OCI-LY7 (cell line): ENCODE results near the gene RPL26. TPM values are rescaled to one million over a fixed set of nuclear protein-coding genes. Genes with fewer than 3 reads are reported as not detected.

Source experiments
- BruUV-seq: library from RNA; stranded (reverse); fragments of 400-500 nt; replicated peaks from 2 replicates; lab custom pipeline; 2021; lab: Mats Ljungman, UMichigan
- CTCF ChIA-PET: fragments of 300-600 bp; sonication (Branson Sonifier 250); formaldehyde crosslinking; loops from one replicate; lab custom pipeline; 2022; ENCODE audit warnings: antibody characterized with exemption; ENCODE audit not compliant: unreplicated experiment; lab: Charles Lee
- POLR2A ChIA-PET: fragments of 300-600 bp; sonication (Branson Sonifier 250); formaldehyde crosslinking; loops from one replicate; lab custom pipeline; 2022; ENCODE audit warnings: antibody characterized with exemption; lab: Charles Lee
- DNase-seq: peaks from one replicate; pipeline ENCODE4 v3.0.0-alpha.2; 2015; ENCODE audit warnings: low spot score
- H2AFZ ChIP-seq: fragments of 200-600 bp; sonication (generic), shearing (Covaris generic); 2 replicates; pipeline ENCODE4 v1.6.1; 2014; ENCODE audit warnings: mild to moderate bottlenecking, antibody characterized with exemption, low read length, moderate library complexity
- H3K27ac ChIP-seq: fragments of 200-600 bp; sonication (generic); 2 replicates; pipeline ENCODE4 v1.5.1; 2014; ENCODE audit warnings: mixed run types, low read depth, mild to moderate bottlenecking, moderate library complexity, low read length, inconsistent platforms; ENCODE audit not compliant: poor library complexity, severe bottlenecking
- H3K36me3 ChIP-seq: fragments of 200-600 bp; sonication (generic); 2 replicates; pipeline ENCODE4 v1.6.1; 2014; ENCODE audit warnings: mild to moderate bottlenecking, antibody characterized with exemption, low read length, moderate library complexity, mixed read lengths; ENCODE audit not compliant: insufficient read depth
- H3K4me1 ChIP-seq: fragments of 200-600 bp; sonication (generic); 2 replicates; pipeline ENCODE4 v1.5.1; 2014; ENCODE audit warnings: mild to moderate bottlenecking, low read length; ENCODE audit not compliant: insufficient read depth, poor library complexity, severe bottlenecking
- H3K4me2 ChIP-seq: fragments of 200-600 bp; sonication (generic); 2 replicates; pipeline ENCODE4 v1.6.1; 2014; ENCODE audit warnings: mild to moderate bottlenecking, low read length
- H3K4me3 ChIP-seq: fragments of 200-600 bp; sonication (generic); 2 replicates; pipeline ENCODE4 v1.5.1; 2014; ENCODE audit warnings: mild to moderate bottlenecking, low read depth, low read length; ENCODE audit not compliant: poor library complexity, severe bottlenecking
- H3K79me2 ChIP-seq: fragments of 200-600 bp; sonication (generic); 2 replicates; pipeline ENCODE4 v1.6.1; 2016; ENCODE audit warnings: low read depth, mild to moderate bottlenecking, low read length, moderate library complexity, mixed read lengths; ENCODE audit not compliant: insufficient read depth
- H3K9me2 ChIP-seq: fragments of 200-600 bp; sonication (generic); 2 replicates; pipeline ENCODE4 v1.6.1; 2016; ENCODE audit warnings: mild to moderate bottlenecking, low read length, mixed read lengths; ENCODE audit not compliant: insufficient read depth
- H3K9me3 ChIP-seq: fragments of 200-600 bp; sonication (generic); 2 replicates; pipeline ENCODE4 v1.6.1; 2014; ENCODE audit warnings: mild to moderate bottlenecking, mixed run types, low read length, mixed read lengths
- H4K20me1 ChIP-seq: fragments of 200-600 bp; sonication (generic); 2 replicates; pipeline ENCODE4 v1.6.1; 2014; ENCODE audit warnings: mild to moderate bottlenecking, antibody characterized with exemption, low read length, moderate library complexity, mixed read lengths; ENCODE audit not compliant: insufficient read depth
- CTCF ChIP-seq: fragments of 200-600 bp; sonication (generic); conservative IDR thresholded peaks from 2 replicates; pipeline ENCODE4 v1.5.1; 2014; ENCODE audit warnings: mild to moderate bottlenecking, antibody characterized with exemption, low read length, moderate library complexity, mixed read lengths
- EZH2phosphoT487 ChIP-seq: fragments of 200-600 bp; sonication (generic); IDR thresholded peaks from 2 replicates; pipeline ENCODE4 v1.6.1; 2018; ENCODE audit warnings: low read depth, borderline replicate concordance, mild to moderate bottlenecking, mixed run types, antibody characterized with exemption, low read length, moderate library complexity, mixed read lengths
- intact Hi-C: fragments of 100-400 bp; cut with micrococcal nuclease; formaldehyde crosslinking; loops from one replicate; pipeline ENCODE4 v1.10.0; 2022; ENCODE audit not compliant: unreplicated experiment
- total RNA-seq, 2 experiments: library from RNA; depleted of rRNA in 1 of 2; stranded (reverse); fragments of >200 nt in 1 of 2; shearing (Covaris generic) in 1 of 2; gene quantifications; 2 replicates each; pipeline ENCODE4 v1.2.3, GENCODE V29; 2014 to 2022

The RPL26 gene
- total RNA-seq, 2 experiments from 2014 or later, result 3,139 to 4,013 TPM

- Histone ChIP-seq H4K20me1 (no peaks in the 10 kb centered on the region), H3K9me3 (no peaks in the 10 kb centered on the region), H3K79me2 (no peaks in the 10 kb centered on the region), H3K4me1 (no peaks in the 10 kb centered on the region), H3K9me2 (no peaks in the 10 kb centered on the region), H2AFZ (no peak overlapping the region), H3K4me3 (no peak overlapping the region), H3K4me2 (no peak overlapping the region), H3K36me3 (no peaks in the 10 kb centered on the region), H3K27ac (no peak overlapping the region)
- TF ChIP-seq EZH2phosphoT487 (no peak), CTCF (no peak)
- CTCF ChIA-PET, result no interaction called here
- POLR2A ChIA-PET, result no interaction called here
- DNase-seq, result no peak
- intact Hi-C loops, result no loop called here
- BruUV-seq, result no TSS peak
These were observed 29.1 kb upstream of the RPL26 start for GRCh38 chr17:8412089-8412488.

DNA sequence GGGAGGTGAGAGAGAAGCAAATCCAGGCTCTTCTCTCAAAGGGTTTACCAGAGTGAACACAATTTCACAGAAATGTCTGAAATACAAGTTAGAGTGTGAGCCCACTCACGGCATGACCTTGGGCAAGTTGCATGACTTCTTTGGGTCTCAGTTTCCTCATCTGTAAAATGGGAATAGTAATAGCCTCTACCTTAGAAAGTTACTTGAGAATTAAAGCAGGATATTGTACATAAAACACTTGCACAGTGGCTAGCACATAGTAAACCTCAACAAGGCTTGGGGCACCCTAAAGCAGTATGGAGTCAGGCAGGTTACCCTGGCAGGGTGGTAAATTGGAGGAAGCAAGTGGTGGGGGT is 27.9 kb upstream of the RPL26 start:
- no TSS peak for BruUV-seq
- intact Hi-C loops, result loop anchor here (1.0 kb wide), 1 partner anchor 335 kb away; no protein-coding TSS in a partner anchor
- H3K4me2 ChIP-seq, result no peak overlapping the region

More for the DNA sequence above, 27.9 kb upstream of the RPL26 start:
- H2AFZ ChIP-seq, result no peak overlapping the region
- no peaks in the 10 kb centered on the region for H3K9me2 ChIP-seq
- CTCF ChIA-PET, result no interaction called here
- H3K4me1 ChIP-seq, result no peaks in the 10 kb centered on the region
- DNase-seq, result no peak
- no peaks in the 10 kb centered on the region for H4K20me1 ChIP-seq
- POLR2A ChIA-PET, result interaction anchor here (0.6 kb wide), 1 partner anchor 288 kb away, joined by 3 read pairs; no protein-coding TSS in a partner anchor
- no peaks in the 10 kb centered on the region for H3K79me2 ChIP-seq
- H3K9me3 ChIP-seq, result no peaks in the 10 kb centered on the region
- no peaks in the 10 kb centered on the region for H3K36me3 ChIP-seq
- no peak overlapping the region for H3K4me3 ChIP-seq
- TF ChIP-seq CTCF, result no peak
- no peak for TF ChIP-seq EZH2phosphoT487
- no peak overlapping the region for H3K27ac ChIP-seq
